Duodenal mucosa (tissue), 2 donors: ENCODE measurements around the gene LRCH4.

Experiments
- H3K27ac ChIP-seq: one replicate; pipeline ENCODE4 v1.7.0; 2013; ENCODE audit warnings: low read depth, low read length
- H3K27me3 ChIP-seq, 2 donors: one replicate each; pipeline ENCODE4 v1.7.0; 2013; ENCODE audit warnings: low read length in 2 of 2, control low read depth in 1 of 2; ENCODE audit not compliant: insufficient read depth in 2 of 2, control insufficient read depth in 1 of 2
- H3K36me3 ChIP-seq, 2 donors: one replicate each; pipeline ENCODE4 v1.7.0; 2013; ENCODE audit warnings: low read length in 2 of 2, control low read depth in 1 of 2; ENCODE audit not compliant: insufficient read depth in 2 of 2, control insufficient read depth in 1 of 2
- H3K4me1 ChIP-seq, 2 donors: one replicate each; pipeline ENCODE4 v1.7.0; 2013; ENCODE audit warnings: low read length in 2 of 2, control low read depth in 1 of 2; ENCODE audit not compliant: insufficient read depth in 2 of 2, control insufficient read depth in 1 of 2
- H3K4me3 ChIP-seq, 2 donors: one replicate each; pipeline ENCODE4 v1.7.0; 2013; ENCODE audit warnings: low read length in 2 of 2, low read depth in 1 of 2
- H3K9ac ChIP-seq, 2 donors: one replicate each; pipeline ENCODE4 v1.7.0; 2013; ENCODE audit warnings: low read length in 2 of 2, low read depth in 1 of 2
- H3K9me3 ChIP-seq, 2 donors: one replicate each; pipeline ENCODE4 v1.7.0; 2013; ENCODE audit warnings: low read length in 2 of 2, control low read depth in 1 of 2; ENCODE audit not compliant: control insufficient read depth in 1 of 2

The LRCH4 gene, protein sequence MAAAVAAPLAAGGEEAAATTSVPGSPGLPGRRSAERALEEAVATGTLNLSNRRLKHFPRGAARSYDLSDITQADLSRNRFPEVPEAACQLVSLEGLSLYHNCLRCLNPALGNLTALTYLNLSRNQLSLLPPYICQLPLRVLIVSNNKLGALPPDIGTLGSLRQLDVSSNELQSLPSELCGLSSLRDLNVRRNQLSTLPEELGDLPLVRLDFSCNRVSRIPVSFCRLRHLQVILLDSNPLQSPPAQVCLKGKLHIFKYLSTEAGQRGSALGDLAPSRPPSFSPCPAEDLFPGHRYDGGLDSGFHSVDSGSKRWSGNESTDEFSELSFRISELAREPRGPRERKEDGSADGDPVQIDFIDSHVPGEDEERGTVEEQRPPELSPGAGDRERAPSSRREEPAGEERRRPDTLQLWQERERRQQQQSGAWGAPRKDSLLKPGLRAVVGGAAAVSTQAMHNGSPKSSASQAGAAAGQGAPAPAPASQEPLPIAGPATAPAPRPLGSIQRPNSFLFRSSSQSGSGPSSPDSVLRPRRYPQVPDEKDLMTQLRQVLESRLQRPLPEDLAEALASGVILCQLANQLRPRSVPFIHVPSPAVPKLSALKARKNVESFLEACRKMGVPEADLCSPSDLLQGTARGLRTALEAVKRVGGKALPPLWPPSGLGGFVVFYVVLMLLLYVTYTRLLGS

DNA sequence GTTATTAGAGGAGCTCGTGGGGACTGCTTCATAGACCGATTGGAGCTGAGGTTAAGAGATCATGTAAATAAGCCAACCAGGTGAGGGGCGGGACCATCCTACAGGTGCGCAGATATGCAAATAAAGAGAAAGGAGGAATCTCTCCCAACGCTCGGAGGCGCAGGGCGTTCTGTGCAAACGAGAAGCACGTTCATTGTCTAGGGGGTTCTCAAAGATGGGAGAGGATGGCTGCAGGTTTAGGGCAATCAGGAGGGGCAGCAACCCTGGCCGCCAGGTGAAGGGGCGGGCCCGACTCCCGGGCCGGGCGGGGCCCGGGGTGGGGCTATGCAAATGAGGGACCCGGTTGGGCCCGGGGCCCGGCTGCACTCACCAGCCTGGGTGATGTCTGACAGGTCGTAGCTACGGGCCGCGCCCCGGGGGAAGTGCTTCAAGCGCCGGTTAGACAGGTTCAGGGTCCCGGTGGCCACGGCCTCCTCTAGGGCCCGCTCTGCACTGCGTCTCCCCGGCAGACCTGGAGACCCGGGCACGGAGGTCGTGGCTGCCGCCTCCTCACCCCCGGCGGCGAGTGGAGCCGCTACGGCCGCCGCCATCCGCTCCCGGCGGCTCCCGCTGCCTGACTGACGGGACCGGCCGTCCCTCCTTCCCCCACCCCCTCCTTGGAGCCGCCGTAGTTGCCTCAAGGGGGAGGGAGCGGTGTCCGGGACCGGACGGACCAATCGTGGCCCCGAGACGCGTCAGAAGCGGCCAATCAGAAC, at the start of gene LRCH4:
LRCH4 (minus strand) TSS at position 619 of the 755 bp plus-strand sequence; CDS start at position 590, 29 bp downstream.
- Histone ChIP-seq H3K9ac (peak within 1 kb of the TSS; percentile 69 to 91), H3K27me3 (no peaks in the 10 kb centered on the region), H3K9me3 (no peaks in the 10 kb centered on the region), H3K4me3 (peak within 1 kb of the TSS; percentile 89 to 94), H3K27ac (peak within 1 kb of the TSS; percentile 99), H3K36me3 (peaks cover 16 to 19% of the 10 kb centered on the region in 2 donors), H3K4me1 (peaks cover 27 to 29% of the 10 kb centered on the region in 2 donors)

GRCh38 chr7:100632951-100633717, 47.2 kb upstream of the LRCH4 start:
- Histone ChIP-seq H3K27me3 (no peaks in the 10 kb centered on the region), H3K9ac (peak overlapping the region; percentile 25 to 51), H3K36me3 (no peaks in the 10 kb centered on the region), H3K4me3 (peak overlapping the region; percentile 65 to 72), H3K9me3 (no peaks in the 10 kb centered on the region), H3K4me1 (peaks cover 5 to 8% of the 10 kb centered on the region in 2 donors), H3K27ac (no peak overlapping the region)

DNA sequence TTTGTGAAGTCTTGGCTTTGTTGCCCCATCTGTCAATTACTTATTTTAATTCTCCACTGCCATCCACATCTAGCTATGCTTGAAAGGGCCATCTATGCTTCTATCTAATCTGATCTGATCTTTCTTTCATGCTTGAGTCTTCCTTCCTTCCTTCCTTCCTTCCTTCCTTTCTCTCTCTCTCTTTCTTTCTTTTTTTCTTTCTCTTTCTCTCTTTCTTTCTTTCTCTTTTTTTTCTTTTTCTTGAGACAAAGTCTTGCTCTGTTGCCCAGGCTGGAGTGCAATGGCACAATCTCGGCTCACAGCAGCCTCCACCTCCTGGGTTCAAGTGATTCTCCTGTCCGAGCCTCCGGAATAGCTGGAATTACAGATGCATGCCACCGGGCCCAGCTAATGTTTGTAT, 44.1 kb upstream of the LRCH4 start:
- no peaks in the 10 kb centered on the region for H3K27me3 ChIP-seq
- no peak overlapping the region for H3K27ac ChIP-seq

GRCh38 chr7:100629117-100629716, 43.3 kb upstream of the LRCH4 start:
- no peak overlapping the region for H3K4me3 ChIP-seq
- H3K27ac ChIP-seq = no peak overlapping the region
- no peaks in the 10 kb centered on the region for H3K9me3 ChIP-seq
- H3K9ac ChIP-seq = no peak overlapping the region
- peaks cover 5 to 16% of the 10 kb centered on the region in 2 donors for H3K4me1 ChIP-seq
- H3K36me3 ChIP-seq = no peaks in the 10 kb centered on the region
- no peaks in the 10 kb centered on the region for H3K27me3 ChIP-seq

More for the DNA sequence above, 44.1 kb upstream of the LRCH4 start:
- Histone ChIP-seq H3K9ac (no peak overlapping the region), H3K4me3 (no peak overlapping the region), H3K36me3 (no peaks in the 10 kb centered on the region), H3K9me3 (no peaks in the 10 kb centered on the region), H3K4me1 (peaks cover 5 to 16% of the 10 kb centered on the region in 2 donors)

DNA sequence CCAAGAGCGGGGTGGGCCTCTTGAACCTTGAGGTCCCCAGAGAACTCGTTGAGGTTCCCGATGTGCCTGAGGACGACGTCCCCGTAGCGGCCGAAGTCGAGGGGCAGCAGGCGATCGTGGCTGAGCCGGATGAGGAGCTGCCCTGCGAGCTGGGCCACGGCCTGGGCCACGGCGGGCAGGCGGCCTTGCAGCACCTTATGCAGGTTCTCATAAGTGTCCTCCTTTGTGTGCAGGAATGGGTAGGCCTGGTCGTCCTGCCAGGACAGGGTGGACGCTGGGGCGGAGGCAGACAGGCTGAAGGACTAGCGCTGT, 41.3 kb upstream of the LRCH4 start:
- H3K9ac ChIP-seq = no peak overlapping the region
- H3K4me3 ChIP-seq = peak overlapping the region in 1 of 2 donors; percentile 50
- H3K4me1 ChIP-seq = peaks cover 0 to 8% of the 10 kb centered on the region in 2 donors
- no peaks in the 10 kb centered on the region for H3K27me3 ChIP-seq
- H3K27ac ChIP-seq = no peak overlapping the region
- no peaks in the 10 kb centered on the region for H3K36me3 ChIP-seq
- no peaks in the 10 kb centered on the region for H3K9me3 ChIP-seq

DNA sequence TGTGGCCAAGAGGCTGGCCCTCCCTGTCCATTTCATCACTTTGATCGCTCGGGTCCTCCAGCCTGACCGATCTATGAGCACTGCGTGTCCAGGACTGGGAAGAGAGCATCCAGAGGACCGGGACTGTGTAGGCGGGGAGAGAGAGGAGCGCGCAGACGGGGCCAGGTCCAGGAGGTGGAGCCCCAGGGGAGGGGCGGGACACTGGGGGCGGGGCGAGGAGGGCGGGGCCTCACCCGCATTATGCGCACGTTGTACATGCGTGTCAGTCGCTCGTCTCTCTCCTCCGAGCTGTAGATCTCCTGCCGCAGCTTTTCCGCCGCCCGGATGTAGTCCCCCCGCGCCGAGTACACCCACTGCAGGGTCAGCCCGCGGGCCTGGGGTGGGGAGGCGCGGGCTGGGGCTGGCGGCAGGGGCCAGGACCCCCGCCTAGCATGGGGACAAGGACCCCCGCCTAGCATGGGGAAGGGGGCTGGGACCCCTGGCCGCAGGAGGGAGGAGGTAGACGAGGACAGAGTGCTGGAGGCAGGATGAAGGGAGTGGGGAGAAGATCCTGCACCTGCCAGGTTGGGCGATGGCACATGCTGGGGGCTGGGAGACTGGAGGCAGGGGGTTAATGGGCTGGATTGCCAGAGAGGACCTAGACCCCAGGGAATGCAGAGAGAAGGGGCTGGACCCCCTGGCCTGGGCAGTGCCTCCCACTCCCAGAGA, 40.8 kb upstream of the LRCH4 start:
- no peaks in the 10 kb centered on the region for H3K27me3 ChIP-seq
- H3K27ac ChIP-seq = no peak overlapping the region
- H3K4me3 ChIP-seq = peak overlapping the region; percentile 50
- no peaks in the 10 kb centered on the region for H3K9me3 ChIP-seq
- peaks cover 0 to 8% of the 10 kb centered on the region in 2 donors for H3K4me1 ChIP-seq
- no peaks in the 10 kb centered on the region for H3K36me3 ChIP-seq
- no peak overlapping the region for H3K9ac ChIP-seq

GRCh38 chr7:100626055-100626454, 40.1 kb upstream of the LRCH4 start:
- no peak overlapping the region for H3K9ac ChIP-seq
- H3K36me3 ChIP-seq = no peaks in the 10 kb centered on the region
- no peak overlapping the region for H3K27ac ChIP-seq
- H3K4me1 ChIP-seq = peaks cover 0 to 8% of the 10 kb centered on the region in 2 donors
- H3K9me3 ChIP-seq = no peaks in the 10 kb centered on the region
- H3K4me3 ChIP-seq = peak overlapping the region in 1 of 2 donors; percentile 32
- no peaks in the 10 kb centered on the region for H3K27me3 ChIP-seq

GRCh38 chr7:100623951-100624824, 38.3 kb upstream of the LRCH4 start:
- no peaks in the 10 kb centered on the region for H3K9me3 ChIP-seq
- H3K9ac ChIP-seq = no peak overlapping the region
- H3K27me3 ChIP-seq = no peaks in the 10 kb centered on the region
- H3K27ac ChIP-seq = no peak overlapping the region
- H3K36me3 ChIP-seq = no peaks in the 10 kb centered on the region
- peaks cover 0 to 8% of the 10 kb centered on the region in 2 donors for H3K4me1 ChIP-seq
- no peak overlapping the region for H3K4me3 ChIP-seq
